SU-DHL-6 (cell line): Measurements from ENCODE around the gene BHLHE41.

Experiments
- H2AFZ ChIP-seq: fragments of 200-600 bp; sonication (generic); 2 replicates; pipeline ENCODE4 v1.6.1; 2014; ENCODE audit warnings: low read depth, mild to moderate bottlenecking, moderate library complexity, mixed read lengths, antibody characterized with exemption, low read length; ENCODE audit not compliant: severe bottlenecking
- H3F3A ChIP-seq: fragments of 200-600 bp; shearing (Covaris generic); 2 replicates; pipeline ENCODE4 v1.6.0; 2016; ENCODE audit warnings: antibody characterized with exemption, mild to moderate bottlenecking; ENCODE audit not compliant: insufficient read depth
- H3K27ac ChIP-seq: fragments of 200-600 bp; sonication (generic); 2 replicates; pipeline ENCODE4 v1.5.1; 2016; ENCODE audit warnings: low read depth, mild to moderate bottlenecking, low read length, moderate library complexity, mixed read lengths
- H3K27me3 ChIP-seq: fragments of 200-600 bp; sonication (generic), shearing (Covaris generic); 2 replicates; pipeline ENCODE4 v1.6.0; 2014; ENCODE audit warnings: mild to moderate bottlenecking, low read length
- H3K36me3 ChIP-seq: fragments of 200-600 bp; sonication (generic); 2 replicates; pipeline ENCODE4 v1.6.1; 2014; ENCODE audit warnings: mild to moderate bottlenecking, low read length, mixed read lengths
- H3K4me2 ChIP-seq: fragments of 300-600, 200-600 bp; shearing (Covaris generic), sonication (generic); 2 replicates; pipeline ENCODE4 v1.6.0; 2014; ENCODE audit warnings: low read length, low read depth, mild to moderate bottlenecking; ENCODE audit not compliant: poor library complexity, severe bottlenecking
- H3K4me3 ChIP-seq: fragments of 200-600 bp; sonication (generic); 2 replicates; pipeline ENCODE4 v1.5.1; 2014; ENCODE audit warnings: antibody characterized with exemption, low read length, mild to moderate bottlenecking, mixed read lengths; ENCODE audit not compliant: insufficient read depth, poor library complexity, severe bottlenecking
- H3K79me2 ChIP-seq: fragments of 200-600 bp; sonication (generic); 2 replicates; pipeline ENCODE4 v1.6.1; 2014; ENCODE audit warnings: mild to moderate bottlenecking, low read length, moderate library complexity; ENCODE audit not compliant: insufficient read depth
- H3K9ac ChIP-seq: fragments of 200-600 bp; sonication (generic); 2 replicates; pipeline ENCODE4 v1.7.0; 2014; ENCODE audit warnings: mild to moderate bottlenecking, low read length
- H3K9me2 ChIP-seq: fragments of 200-600 bp; sonication (generic); replicated peaks from 2 replicates; pipeline ENCODE4 v1.6.1; 2014; ENCODE audit warnings: low read length; ENCODE audit not compliant: insufficient read depth
- H3K9me3 ChIP-seq: fragments of 200-600 bp; sonication (generic); 2 replicates; pipeline ENCODE4 v1.6.1; 2014; ENCODE audit warnings: low read length, mixed read lengths; ENCODE audit not compliant: insufficient read depth
- H4K20me1 ChIP-seq: fragments of 200-600 bp; sonication (generic); 2 replicates; pipeline ENCODE4 v1.6.1; 2014; ENCODE audit warnings: low read depth, mild to moderate bottlenecking, antibody characterized with exemption, low read length, moderate library complexity, mixed read lengths
- EZH2phosphoT487 ChIP-seq: fragments of 200-600 bp; sonication (generic), shearing (Covaris generic); conservative IDR thresholded peaks from 2 replicates; pipeline ENCODE4 v1.6.1; 2018; ENCODE audit warnings: mild to moderate bottlenecking, antibody characterized with exemption, low read length, moderate library complexity, mixed read lengths
- TF ChIP-seq, protein P1 (sequence below): fragments of 200-600 bp; sonication (generic); IDR thresholded peaks from one replicate; pipeline ENCODE4 v1.5.1; 2017; ENCODE audit warnings: antibody characterized with exemption, mild to moderate bottlenecking, low read length, moderate library complexity; ENCODE audit not compliant: insufficient read depth, poor library complexity, severe bottlenecking

Gene BHLHE41

DNA sequence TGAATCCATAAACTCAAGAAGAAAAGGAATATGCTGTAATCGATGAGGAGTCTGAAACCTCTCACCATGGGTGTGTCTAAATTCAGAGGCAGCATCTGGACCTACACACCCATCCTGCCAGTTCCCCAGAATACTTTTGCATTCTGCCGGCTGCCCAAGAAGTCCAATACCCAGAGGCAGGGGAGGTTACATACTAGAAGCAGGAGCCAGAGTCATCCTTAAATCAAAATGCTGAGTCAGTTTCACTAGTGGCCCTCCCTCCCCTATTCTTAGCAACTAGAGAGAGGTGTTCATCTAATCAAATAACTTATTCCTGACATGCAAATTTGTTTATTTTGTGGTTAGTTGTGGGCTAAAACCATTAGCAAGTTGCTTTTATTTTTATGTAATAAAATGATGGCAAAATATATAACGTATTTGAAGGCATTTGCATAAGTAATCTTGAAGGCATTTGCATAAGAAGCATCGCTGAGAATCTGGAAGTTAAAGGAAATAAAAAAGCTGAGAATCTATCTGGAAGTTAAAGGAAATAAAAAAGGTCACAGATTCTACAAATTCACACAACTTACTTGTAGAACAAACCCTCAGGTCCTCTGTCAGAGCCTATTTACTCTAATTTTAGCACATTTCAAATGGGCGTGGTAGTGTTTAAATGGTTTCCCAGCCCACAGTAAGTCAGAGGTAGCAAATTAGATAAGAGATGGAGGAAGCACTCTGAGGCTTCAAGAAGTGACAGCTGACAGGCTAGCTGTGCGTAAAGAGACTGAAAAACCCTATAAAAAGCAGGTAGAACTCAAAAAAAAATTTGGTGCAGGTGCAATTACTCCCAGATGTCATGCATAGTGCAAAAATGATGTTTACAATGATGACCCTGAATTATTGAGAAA lies 7.8 kb downstream of the BHLHE41 start:
- Histone ChIP-seq H3K27me3 (no peaks in the 10 kb centered on the region), H3K4me3 (no peak overlapping the region), H3F3A (no peaks in the 10 kb centered on the region), H3K27ac (no peak overlapping the region), H3K9ac (no peak overlapping the region), H3K79me2 (no peaks in the 10 kb centered on the region), H3K36me3 (no peaks in the 10 kb centered on the region), H4K20me1 (no peaks in the 10 kb centered on the region), H3K9me3 (no peaks in the 10 kb centered on the region), H2AFZ (no peak overlapping the region), H3K9me2 (no peaks in the 10 kb centered on the region), H3K4me2 (no peak overlapping the region)
- TF ChIP-seq EZH2phosphoT487, result no peak
- TF ChIP-seq, protein P1, sequence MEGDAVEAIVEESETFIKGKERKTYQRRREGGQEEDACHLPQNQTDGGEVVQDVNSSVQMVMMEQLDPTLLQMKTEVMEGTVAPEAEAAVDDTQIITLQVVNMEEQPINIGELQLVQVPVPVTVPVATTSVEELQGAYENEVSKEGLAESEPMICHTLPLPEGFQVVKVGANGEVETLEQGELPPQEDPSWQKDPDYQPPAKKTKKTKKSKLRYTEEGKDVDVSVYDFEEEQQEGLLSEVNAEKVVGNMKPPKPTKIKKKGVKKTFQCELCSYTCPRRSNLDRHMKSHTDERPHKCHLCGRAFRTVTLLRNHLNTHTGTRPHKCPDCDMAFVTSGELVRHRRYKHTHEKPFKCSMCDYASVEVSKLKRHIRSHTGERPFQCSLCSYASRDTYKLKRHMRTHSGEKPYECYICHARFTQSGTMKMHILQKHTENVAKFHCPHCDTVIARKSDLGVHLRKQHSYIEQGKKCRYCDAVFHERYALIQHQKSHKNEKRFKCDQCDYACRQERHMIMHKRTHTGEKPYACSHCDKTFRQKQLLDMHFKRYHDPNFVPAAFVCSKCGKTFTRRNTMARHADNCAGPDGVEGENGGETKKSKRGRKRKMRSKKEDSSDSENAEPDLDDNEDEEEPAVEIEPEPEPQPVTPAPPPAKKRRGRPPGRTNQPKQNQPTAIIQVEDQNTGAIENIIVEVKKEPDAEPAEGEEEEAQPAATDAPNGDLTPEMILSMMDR, result no peak

DNA sequence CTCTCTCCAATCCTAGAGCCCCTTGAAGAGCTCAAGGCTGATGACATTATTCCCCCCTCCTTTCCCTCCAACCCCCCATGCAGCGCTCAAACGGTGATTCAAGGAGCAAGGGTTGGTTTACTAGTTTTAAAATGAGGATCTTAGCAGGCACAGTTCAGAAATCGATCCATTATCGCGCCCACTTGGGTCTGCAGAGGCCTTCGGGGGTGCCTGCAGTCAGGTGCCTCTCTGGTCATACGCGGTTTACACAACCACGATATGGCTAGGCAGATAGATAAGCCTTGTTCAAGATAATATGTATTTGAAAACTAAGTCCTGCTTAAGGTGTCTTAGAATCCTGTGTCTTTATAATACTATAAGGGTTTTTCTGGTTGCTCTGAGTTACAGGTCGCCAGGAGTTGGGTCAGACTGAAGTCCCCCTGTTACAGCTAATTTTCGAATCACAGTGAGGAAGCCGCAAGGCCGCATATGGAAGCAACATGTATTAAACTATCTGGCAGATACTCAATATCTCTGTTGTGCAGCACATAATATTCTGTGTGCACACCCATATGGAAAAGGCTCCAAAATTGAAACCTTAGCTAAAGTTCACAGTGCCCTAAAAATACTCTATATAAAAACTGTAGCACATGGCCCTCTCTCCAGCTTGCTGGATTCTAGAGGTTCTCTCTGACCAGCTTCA lies 10.0 kb downstream of the BHLHE41 start:
- H3F3A ChIP-seq, result no peaks in the 10 kb centered on the region
- peak overlapping the region; percentile 79 for H2AFZ ChIP-seq
- H3K9me3 ChIP-seq, result no peaks in the 10 kb centered on the region
- TF ChIP-seq, protein P1, result no peak
- TF ChIP-seq EZH2phosphoT487, result no peak
- no peak overlapping the region for H3K27ac ChIP-seq
- no peaks in the 10 kb centered on the region for H3K27me3 ChIP-seq
- no peaks in the 10 kb centered on the region for H3K79me2 ChIP-seq
- peak overlapping the region; percentile 41 for H3K4me3 ChIP-seq
- peak overlapping the region; percentile 61 for H3K4me2 ChIP-seq
- H4K20me1 ChIP-seq, result no peaks in the 10 kb centered on the region
- H3K9me2 ChIP-seq, result no peaks in the 10 kb centered on the region
- no peak overlapping the region for H3K9ac ChIP-seq
- H3K36me3 ChIP-seq, result no peaks in the 10 kb centered on the region

DNA sequence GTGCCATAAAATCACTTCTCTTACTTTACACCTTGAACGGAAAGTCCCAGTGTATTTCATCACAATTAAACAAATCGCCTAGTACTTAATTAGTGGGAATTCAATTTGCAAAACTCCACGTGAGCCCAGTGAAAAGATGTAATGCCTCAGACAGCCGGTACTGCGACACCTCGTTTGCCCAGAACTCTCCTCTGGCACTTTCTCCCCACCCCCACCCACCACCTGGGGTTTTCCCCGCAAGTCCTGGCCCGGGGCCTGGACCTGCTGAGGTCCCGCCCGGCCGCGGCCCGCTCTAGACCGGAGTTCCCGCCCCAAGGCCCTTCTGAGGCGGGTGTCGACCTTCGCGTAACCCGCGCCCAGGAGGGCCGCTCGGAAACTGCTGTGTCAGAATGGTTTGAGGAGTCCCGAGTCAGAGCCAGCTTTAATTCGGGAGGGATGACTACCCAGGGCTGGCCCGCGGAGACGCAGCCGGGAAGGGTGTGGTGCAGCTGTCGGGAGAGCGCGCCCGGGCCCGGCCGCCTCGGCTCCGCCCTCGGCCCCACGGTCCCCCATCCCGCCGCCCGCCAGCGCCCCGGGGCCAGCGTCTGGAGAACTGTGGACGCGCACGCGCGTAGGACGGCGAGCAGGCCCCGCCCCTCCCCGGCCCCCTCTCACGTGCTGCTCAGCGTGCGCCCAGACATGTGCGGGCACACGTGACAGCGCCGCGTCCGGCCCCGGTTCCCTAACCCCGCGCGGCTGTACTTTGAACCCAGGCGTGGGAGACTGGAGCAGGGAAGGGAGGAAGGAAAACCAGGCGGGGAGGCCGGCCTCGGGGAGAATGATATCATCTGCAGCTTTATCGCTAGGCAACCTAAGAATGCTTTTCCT lies 10.8 kb downstream of the BHLHE41 start:
- H3K4me2 ChIP-seq, result peak overlapping the region; percentile 61

More for the DNA sequence above, 10.8 kb downstream of the BHLHE41 start:
- Histone ChIP-seq H3K36me3 (no peaks in the 10 kb centered on the region), H3K9me2 (no peaks in the 10 kb centered on the region), H3K9ac (peak overlapping the region; percentile 39), H3K4me3 (peak overlapping the region; percentile 41), H2AFZ (peak overlapping the region; percentile 79), H3K27ac (no peak overlapping the region), H3K9me3 (no peaks in the 10 kb centered on the region), H3F3A (no peaks in the 10 kb centered on the region), H4K20me1 (no peaks in the 10 kb centered on the region), H3K79me2 (no peaks in the 10 kb centered on the region), H3K27me3 (no peaks in the 10 kb centered on the region)
- no peak for TF ChIP-seq EZH2phosphoT487
- TF ChIP-seq, protein P1, result no peak
